Measurements from ENCODE around the gene FAM111A. TPM values are rescaled to one million over a fixed set of nuclear protein-coding genes. Genes with fewer than 3 reads are reported as not detected.

The FAM111A gene, protein sequence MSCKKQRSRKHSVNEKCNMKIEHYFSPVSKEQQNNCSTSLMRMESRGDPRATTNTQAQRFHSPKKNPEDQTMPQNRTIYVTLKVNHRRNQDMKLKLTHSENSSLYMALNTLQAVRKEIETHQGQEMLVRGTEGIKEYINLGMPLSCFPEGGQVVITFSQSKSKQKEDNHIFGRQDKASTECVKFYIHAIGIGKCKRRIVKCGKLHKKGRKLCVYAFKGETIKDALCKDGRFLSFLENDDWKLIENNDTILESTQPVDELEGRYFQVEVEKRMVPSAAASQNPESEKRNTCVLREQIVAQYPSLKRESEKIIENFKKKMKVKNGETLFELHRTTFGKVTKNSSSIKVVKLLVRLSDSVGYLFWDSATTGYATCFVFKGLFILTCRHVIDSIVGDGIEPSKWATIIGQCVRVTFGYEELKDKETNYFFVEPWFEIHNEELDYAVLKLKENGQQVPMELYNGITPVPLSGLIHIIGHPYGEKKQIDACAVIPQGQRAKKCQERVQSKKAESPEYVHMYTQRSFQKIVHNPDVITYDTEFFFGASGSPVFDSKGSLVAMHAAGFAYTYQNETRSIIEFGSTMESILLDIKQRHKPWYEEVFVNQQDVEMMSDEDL
- 21.8 TPM in 2 replicates for polyA plus RNA-seq (2011; rRNA removed)
- polyA plus RNA-seq (2012; cell fraction: cytosol; rRNA removed): 3.6 and 3.8 TPM in 2 replicates
- 4.8 and 9.6 TPM in 2 replicates for polyA plus RNA-seq (2012; cell fraction: nucleus; rRNA removed)
- 13.4 to 14.2 TPM (median 14.0 TPM) in 3 replicates for polyA plus RNA-seq (2017; fragmentation: RNase III; extraction: RNeasy Plus Mini Kit Qiagen cat#74134 plus additional on column Dnase treatment)
- 8.9 and 10.5 TPM in 2 replicates for polyA minus RNA-seq (2011; rRNA and poly(A)+ RNA removed)

DNA sequence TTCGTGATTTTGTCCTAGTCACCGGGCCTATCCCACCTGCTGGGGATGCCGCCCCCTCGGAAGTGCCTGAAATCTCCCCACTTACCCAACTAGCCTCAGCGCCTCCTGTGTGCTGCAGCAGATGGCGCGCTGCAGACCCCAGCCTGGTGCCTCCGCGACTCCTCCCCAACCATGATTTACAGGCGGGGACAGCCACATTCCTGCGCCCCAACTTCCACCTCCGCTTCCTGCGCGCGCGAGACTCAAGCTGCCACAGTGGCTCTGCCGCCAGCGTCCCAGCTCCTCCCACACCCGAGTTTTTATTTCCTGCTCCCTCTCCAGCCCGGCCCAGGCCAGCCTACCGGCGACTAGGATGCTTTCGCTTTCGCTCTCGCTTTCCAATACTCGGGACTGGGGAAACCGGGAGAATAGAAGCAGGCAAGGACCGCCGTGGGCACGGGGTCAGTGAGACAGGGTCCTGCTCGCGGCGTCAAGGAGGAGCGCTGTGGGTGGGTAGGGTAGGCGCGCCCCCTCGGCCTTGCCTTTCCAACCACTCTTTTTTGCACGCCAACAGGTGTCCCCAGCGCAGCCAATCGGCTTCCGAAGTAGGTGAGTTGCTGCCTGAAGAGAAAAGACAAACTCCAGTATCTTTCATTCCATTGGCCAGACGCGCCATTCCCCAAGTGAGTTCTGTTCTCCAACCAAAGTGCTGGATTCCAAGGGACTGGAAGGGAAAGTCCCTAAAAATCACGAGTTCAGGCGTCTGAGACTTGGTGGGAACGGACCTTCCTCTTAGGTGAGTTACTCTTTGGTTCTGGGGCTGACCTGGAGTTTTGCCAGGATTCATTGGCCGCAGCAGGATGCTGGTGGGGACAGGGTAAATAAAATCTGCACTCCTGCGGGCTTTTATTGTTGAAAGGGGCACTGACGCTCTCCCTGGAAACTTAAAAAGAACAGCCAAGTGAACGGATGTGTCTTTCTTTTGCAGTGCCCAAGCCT lies at the start of gene FAM111A:
TSS of gene FAM111A (plus strand) at position 327 of the 978 bp plus-strand sequence. CDS start 6,017 bp downstream, outside the sequence.
- Histone ChIP-seq H3K9me3 (no peaks in the 10 kb centered on the region), H3K4me1 (peaks cover 25% of the 10 kb centered on the region), H3K27ac (peak within 1 kb of the TSS; percentile 81 to 86), H3K4me3 (peak within 1 kb of the TSS; percentile 73), H3K4me2 (peak within 1 kb of the TSS; percentile 81)
- CTCF ChIA-PET: interaction anchor here (1.4 to 6.6 kb wide), 4 partner anchors 15 to 287 kb away, joined by 3 to 44 read pairs (median 7); no protein-coding TSS in a partner anchor
- WGBS (ENCODE audit: missing lambda C conversion rate): 3% methylated on average over 50 of the region's 50 CpGs
- DNase-seq (ENCODE audit: low read depth in 1 of 2, low spot score in 1 of 2) (peak; percentile 81 to 86), FAIRE-seq (no peak), ATAC-seq (peak; percentile 88 to 90)
- POLR2A ChIA-PET: interaction anchor here (1.0 kb wide), 2 partner anchors 8 to 16 kb away, joined by 3 to 5 read pairs; no protein-coding TSS in a partner anchor
- TF ChIP-seq, protein P1, sequence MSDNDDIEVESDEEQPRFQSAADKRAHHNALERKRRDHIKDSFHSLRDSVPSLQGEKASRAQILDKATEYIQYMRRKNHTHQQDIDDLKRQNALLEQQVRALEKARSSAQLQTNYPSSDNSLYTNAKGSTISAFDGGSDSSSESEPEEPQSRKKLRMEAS (IDR thresholded peaks at IDR 0.05): peak; percentile 76; the same call in 1 of the 2 replicates
- TF ChIP-seq, protein P2, sequence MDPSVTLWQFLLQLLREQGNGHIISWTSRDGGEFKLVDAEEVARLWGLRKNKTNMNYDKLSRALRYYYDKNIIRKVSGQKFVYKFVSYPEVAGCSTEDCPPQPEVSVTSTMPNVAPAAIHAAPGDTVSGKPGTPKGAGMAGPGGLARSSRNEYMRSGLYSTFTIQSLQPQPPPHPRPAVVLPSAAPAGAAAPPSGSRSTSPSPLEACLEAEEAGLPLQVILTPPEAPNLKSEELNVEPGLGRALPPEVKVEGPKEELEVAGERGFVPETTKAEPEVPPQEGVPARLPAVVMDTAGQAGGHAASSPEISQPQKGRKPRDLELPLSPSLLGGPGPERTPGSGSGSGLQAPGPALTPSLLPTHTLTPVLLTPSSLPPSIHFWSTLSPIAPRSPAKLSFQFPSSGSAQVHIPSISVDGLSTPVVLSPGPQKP (IDR thresholded peaks at IDR 0.05; ENCODE audit: low read depth, low read length): no peak
- TF ChIP-seq RARB (CRISPR knock-in tag; IDR thresholded peaks at IDR 0.05) (no peak), CBX8 (IDR thresholded peaks at IDR 0.05) (no peak), GATA3 (IDR thresholded peaks at IDR 0.05; ENCODE audit: borderline replicate concordance) (peak; percentile 26; the same call in 1 of the 2 replicates), EHMT2 (IDR thresholded peaks at IDR 0.05; ENCODE audit: low read depth) (no peak), MAFK (IDR thresholded peaks at IDR 0.05; ENCODE audit: partially characterized antibody) (no peak), JUNB (IDR thresholded peaks at IDR 0.05) (no peak), CHD2 (IDR thresholded peaks at IDR 0.05; ENCODE audit: low read length, partially characterized antibody) (peak; percentile 41), EHF (CRISPR knock-in tag; IDR thresholded peaks at IDR 0.05) (no peak), FOSB (CRISPR knock-in tag; IDR thresholded peaks at IDR 0.05) (no peak), RAD21 (conservative IDR thresholded peaks at IDR 0.05 in 1 of 2, IDR thresholded peaks at IDR 0.05 in 1 of 2) (no peak), MAZ (IDR thresholded peaks at IDR 0.05; ENCODE audit: borderline replicate concordance, low read depth, low read length) (no peak), CBX2 (IDR thresholded peaks at IDR 0.05; ENCODE audit: borderline replicate concordance, low read depth) (no peak), BHLHE40 (IDR thresholded peaks at IDR 0.05; ENCODE audit: low read depth, low read length) (no peak), PHF8 (IDR thresholded peaks at IDR 0.05; ENCODE audit: borderline replicate concordance, low read depth) (peak; percentile 61; the same call in 1 of the 2 replicates), JUN (IDR thresholded peaks at IDR 0.05) (peak in 1 of 2 experiments; percentile 45; a peak in 1 of 5 replicates), HOXB5 (CRISPR knock-in tag; IDR thresholded peaks at IDR 0.05) (no peak), SMC3 (IDR thresholded peaks at IDR 0.05) (0 out of 3 replicates have a peak, but pooled peaks have one; percentile 20), ZC3H11A (IDR thresholded peaks at IDR 0.05) (no peak), NFE2L2 (conservative IDR thresholded peaks at IDR 0.05; ENCODE audit: low read length) (no peak), MYC (IDR thresholded peaks at IDR 0.05; ENCODE audit: borderline replicate concordance, low read length) (no peak), FOSL2 (IDR thresholded peaks at IDR 0.05) (no peak), FOSL2 (CRISPR knock-in tag; IDR thresholded peaks at IDR 0.05) (no peak), KDM1A (IDR thresholded peaks at IDR 0.05; ENCODE audit: low read depth) (no peak)
- TF ChIP-seq, protein P3, sequence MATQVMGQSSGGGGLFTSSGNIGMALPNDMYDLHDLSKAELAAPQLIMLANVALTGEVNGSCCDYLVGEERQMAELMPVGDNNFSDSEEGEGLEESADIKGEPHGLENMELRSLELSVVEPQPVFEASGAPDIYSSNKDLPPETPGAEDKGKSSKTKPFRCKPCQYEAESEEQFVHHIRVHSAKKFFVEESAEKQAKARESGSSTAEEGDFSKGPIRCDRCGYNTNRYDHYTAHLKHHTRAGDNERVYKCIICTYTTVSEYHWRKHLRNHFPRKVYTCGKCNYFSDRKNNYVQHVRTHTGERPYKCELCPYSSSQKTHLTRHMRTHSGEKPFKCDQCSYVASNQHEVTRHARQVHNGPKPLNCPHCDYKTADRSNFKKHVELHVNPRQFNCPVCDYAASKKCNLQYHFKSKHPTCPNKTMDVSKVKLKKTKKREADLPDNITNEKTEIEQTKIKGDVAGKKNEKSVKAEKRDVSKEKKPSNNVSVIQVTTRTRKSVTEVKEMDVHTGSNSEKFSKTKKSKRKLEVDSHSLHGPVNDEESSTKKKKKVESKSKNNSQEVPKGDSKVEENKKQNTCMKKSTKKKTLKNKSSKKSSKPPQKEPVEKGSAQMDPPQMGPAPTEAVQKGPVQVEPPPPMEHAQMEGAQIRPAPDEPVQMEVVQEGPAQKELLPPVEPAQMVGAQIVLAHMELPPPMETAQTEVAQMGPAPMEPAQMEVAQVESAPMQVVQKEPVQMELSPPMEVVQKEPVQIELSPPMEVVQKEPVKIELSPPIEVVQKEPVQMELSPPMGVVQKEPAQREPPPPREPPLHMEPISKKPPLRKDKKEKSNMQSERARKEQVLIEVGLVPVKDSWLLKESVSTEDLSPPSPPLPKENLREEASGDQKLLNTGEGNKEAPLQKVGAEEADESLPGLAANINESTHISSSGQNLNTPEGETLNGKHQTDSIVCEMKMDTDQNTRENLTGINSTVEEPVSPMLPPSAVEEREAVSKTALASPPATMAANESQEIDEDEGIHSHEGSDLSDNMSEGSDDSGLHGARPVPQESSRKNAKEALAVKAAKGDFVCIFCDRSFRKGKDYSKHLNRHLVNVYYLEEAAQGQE (IDR thresholded peaks at IDR 0.05): peak; percentile 59
- TF ChIP-seq, protein P4, sequence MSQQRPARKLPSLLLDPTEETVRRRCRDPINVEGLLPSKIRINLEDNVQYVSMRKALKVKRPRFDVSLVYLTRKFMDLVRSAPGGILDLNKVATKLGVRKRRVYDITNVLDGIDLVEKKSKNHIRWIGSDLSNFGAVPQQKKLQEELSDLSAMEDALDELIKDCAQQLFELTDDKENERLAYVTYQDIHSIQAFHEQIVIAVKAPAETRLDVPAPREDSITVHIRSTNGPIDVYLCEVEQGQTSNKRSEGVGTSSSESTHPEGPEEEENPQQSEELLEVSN (IDR thresholded peaks at IDR 0.05; ENCODE audit: borderline replicate concordance, low read depth): no peak; the same call in 1 of the 2 replicates
- TF ChIP-seq, protein P5, sequence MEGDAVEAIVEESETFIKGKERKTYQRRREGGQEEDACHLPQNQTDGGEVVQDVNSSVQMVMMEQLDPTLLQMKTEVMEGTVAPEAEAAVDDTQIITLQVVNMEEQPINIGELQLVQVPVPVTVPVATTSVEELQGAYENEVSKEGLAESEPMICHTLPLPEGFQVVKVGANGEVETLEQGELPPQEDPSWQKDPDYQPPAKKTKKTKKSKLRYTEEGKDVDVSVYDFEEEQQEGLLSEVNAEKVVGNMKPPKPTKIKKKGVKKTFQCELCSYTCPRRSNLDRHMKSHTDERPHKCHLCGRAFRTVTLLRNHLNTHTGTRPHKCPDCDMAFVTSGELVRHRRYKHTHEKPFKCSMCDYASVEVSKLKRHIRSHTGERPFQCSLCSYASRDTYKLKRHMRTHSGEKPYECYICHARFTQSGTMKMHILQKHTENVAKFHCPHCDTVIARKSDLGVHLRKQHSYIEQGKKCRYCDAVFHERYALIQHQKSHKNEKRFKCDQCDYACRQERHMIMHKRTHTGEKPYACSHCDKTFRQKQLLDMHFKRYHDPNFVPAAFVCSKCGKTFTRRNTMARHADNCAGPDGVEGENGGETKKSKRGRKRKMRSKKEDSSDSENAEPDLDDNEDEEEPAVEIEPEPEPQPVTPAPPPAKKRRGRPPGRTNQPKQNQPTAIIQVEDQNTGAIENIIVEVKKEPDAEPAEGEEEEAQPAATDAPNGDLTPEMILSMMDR (IDR thresholded peaks at IDR 0.05): peak; percentile 34; the same call in 2 of the 3 replicates
